PC-3 (cell line): Measurements from ENCODE around the gene RGL3. TPM values are rescaled to one million over a fixed set of nuclear protein-coding genes. Genes with fewer than 3 reads are reported as not detected.

Experiments
- ATAC-seq: fragments of 200-7000 bp; cut with Tn5 transposase; 2 replicates; pipeline ENCODE4 v1.9.1; 2020; ENCODE audit warnings: mild to moderate bottlenecking, moderate library complexity
- BruUV-seq: library from RNA; stranded (reverse); fragments of 400-500 nt; replicated peaks from 2 replicates; lab custom pipeline; 2021; lab: Mats Ljungman, UMichigan
- CTCF ChIA-PET: fragments of 300-600 bp; sonication (Branson Sonifier 250); formaldehyde crosslinking; loops from one replicate; lab custom pipeline; 2022; ENCODE audit warnings: antibody characterized with exemption; lab: Charles Lee
- POLR2A ChIA-PET: fragments of 300-600 bp; sonication (Branson Sonifier 250); formaldehyde crosslinking; loops from one replicate; lab custom pipeline; 2022; ENCODE audit warnings: antibody characterized with exemption; ENCODE audit not compliant: unreplicated experiment; lab: Charles Lee
- DNase-seq: peaks from one replicate; pipeline ENCODE4 v3.0.0-alpha.2; 2015
- H2AFZ ChIP-seq: fragments of 300-600 bp; sonication (generic); 2 replicates; pipeline ENCODE4 v1.6.0; 2016; ENCODE audit warnings: antibody characterized with exemption, low read length
- H3F3A ChIP-seq: fragments of 300-600 bp; sonication (generic); one replicate; pipeline ENCODE4 v1.6.0; 2017; ENCODE audit warnings: antibody characterized with exemption, low read length, control low read depth, mild to moderate bottlenecking; ENCODE audit not compliant: unreplicated experiment
- H3K27ac ChIP-seq: fragments of 300-600 bp; sonication (generic); 2 replicates; pipeline ENCODE4 v1.5.1; 2016; ENCODE audit warnings: mild to moderate bottlenecking, low read length
- H3K27me3 ChIP-seq: fragments of 300-600 bp; sonication (generic); 2 replicates; pipeline ENCODE4 v1.6.1; 2016; ENCODE audit warnings: low read length, mixed read lengths
- H3K36me3 ChIP-seq: fragments of 300-600 bp; sonication (generic); 2 replicates; pipeline ENCODE4 v1.6.1; 2016; ENCODE audit warnings: low read depth, mixed run types, low read length, mixed read lengths
- H3K4me1 ChIP-seq: fragments of 300-600 bp; sonication (generic); 2 replicates; pipeline ENCODE4 v1.5.1; 2016; ENCODE audit warnings: low read length; ENCODE audit not compliant: insufficient read depth
- H3K4me2 ChIP-seq: fragments of 300-600 bp; sonication (generic); 2 replicates; pipeline ENCODE4 v1.6.0; 2016; ENCODE audit warnings: low read length
- H3K4me3 ChIP-seq: fragments of 300-600 bp; sonication (generic); 2 replicates; pipeline ENCODE4 v1.5.1; 2016; ENCODE audit warnings: mild to moderate bottlenecking, low read length, mixed read lengths
- H3K79me2 ChIP-seq: fragments of 300-600 bp; sonication (generic); 2 replicates; pipeline ENCODE4 v1.6.1; 2017; ENCODE audit warnings: low read length, mixed read lengths
- H3K9ac ChIP-seq: fragments of 300-600 bp; sonication (generic); 2 replicates; pipeline ENCODE4 v1.6.0; 2016; ENCODE audit warnings: mild to moderate bottlenecking, low read length
- H3K9me2 ChIP-seq: fragments of 300-600 bp; sonication (generic); replicated peaks from 2 replicates; pipeline ENCODE4 v1.6.1; 2016; ENCODE audit warnings: mixed run types, low read length, mixed read lengths
- H3K9me3 ChIP-seq: fragments of 300-600 bp; sonication (generic); 2 replicates; pipeline ENCODE4 v1.6.1; 2016; ENCODE audit warnings: low read length, mixed read lengths
- H4K20me1 ChIP-seq: fragments of 300-600 bp; sonication (generic); 2 replicates; pipeline ENCODE4 v1.6.1; 2016; ENCODE audit warnings: low read length, mixed read lengths
- EZH2 ChIP-seq: fragments of 300-600 bp; sonication (generic); IDR thresholded peaks from one replicate; pipeline ENCODE4 v1.6.1; 2017; ENCODE audit warnings: antibody characterized with exemption, mild to moderate bottlenecking, low read length; ENCODE audit not compliant: unreplicated experiment
- EZH2phosphoT487 ChIP-seq: fragments of 300-600 bp; sonication (generic); IDR thresholded peaks from 2 replicates; pipeline ENCODE4 v1.6.1; 2018; ENCODE audit warnings: mild to moderate bottlenecking, antibody characterized with exemption, low read length, borderline replicate concordance
- intact Hi-C: fragments of 100-400 bp; cut with micrococcal nuclease; formaldehyde crosslinking; loops from 2 replicates; pipeline ENCODE4 v1.9.0; 2023
- total RNA-seq: library from RNA; depleted of rRNA; stranded (reverse); fragments of >200 nt; gene quantifications from 2 replicates; pipeline ENCODE4 v1.2.3, GENCODE V29; 2014
- TF ChIP-seq, protein P1 (sequence below): fragments of 300-600 bp; sonication (generic); conservative IDR thresholded peaks from 2 replicates; pipeline ENCODE4 v1.5.1; 2017; ENCODE audit warnings: antibody characterized with exemption, low read depth, mild to moderate bottlenecking, low read length

Gene RGL3
- total RNA-seq, 1 experiment from 2014 or later = 23.5 TPM

DNA sequence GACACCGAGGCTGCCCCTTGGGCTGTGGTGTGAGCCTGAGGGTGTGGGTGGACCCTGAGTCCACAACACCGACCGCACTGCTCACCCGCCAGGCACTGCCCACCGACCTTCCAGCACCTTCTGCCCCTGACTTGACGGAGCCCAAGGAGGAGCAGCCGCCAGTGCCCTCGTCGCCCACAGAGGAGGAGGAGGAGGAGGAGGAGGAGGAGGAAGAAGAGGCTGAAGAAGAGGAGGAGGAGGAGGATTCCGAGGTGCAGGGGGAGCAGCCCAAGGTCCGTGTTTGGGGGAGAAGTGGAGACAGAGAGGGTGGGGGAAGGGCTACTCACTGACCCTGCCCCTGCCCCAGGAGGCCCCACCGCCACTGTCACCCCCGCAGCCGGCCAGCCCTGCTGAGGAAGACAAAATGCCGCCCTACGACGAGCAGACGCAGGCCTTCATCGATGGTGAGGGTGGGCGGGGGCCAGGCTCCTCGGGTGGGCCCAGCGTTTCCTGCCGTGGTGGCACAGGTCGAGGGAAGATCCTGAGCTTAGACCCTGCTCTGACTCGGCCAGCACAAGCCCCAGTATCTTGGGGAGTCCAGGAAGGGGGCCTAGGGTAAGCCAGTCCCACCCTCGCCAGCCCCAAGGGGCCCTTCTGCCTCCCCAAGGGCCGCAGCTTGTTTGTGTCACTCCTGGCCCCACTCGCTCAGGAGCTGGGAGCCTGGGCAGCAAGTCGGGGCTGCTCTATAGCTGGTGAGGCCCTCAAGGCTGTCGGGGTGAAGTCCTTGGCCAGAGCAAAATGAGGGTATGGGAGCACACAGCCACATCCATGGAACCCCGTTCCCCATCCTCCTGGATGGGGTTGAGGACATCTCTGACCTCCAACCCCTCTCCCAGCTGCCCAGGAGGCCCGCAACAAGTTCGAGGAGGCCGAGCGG, 28.5 kb upstream of the RGL3 start:
- POLR2A ChIA-PET = no interaction called here
- CTCF ChIA-PET = interaction anchor here (0.6 kb wide), 1 partner anchor 56 kb away, joined by 3 read pairs; no protein-coding TSS in a partner anchor

DNA sequence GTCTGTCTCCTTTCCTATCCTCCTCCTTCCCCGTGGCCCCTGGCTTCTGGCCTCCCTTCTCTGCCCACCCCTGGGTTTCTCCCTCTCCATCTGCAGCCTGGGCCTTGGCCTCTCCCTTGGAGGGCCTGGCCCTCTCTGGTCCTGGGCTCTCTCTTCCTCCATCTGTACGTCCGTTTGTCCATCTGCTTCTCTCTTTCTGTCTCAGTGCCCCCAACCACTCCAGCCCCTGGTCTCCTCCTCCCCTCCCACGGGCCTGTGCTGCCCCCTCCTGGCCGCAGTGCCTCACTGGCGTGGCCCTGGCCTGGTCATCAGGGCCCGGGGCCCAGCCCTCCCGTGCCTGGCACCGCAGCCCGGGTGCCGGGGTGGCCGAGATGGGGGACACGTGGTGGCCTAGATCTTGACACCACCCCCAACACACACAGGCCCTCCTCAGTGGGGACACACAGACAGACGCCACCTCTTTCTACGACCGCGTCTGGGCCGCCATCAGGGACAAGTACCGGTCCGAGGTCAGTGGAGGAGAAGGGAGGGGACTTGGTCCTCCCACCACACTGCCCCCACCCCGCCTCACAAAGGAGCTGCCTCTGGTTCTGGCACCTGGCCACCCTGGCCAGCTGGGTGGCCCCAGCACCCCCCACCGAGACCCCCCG, 27.7 kb upstream of the RGL3 start:
- Histone ChIP-seq H3K9ac (no peak overlapping the region), H3K36me3 (peaks cover 50% of the 10 kb centered on the region), H3K4me3 (no peak overlapping the region), H3K9me3 (no peaks in the 10 kb centered on the region), H2AFZ (no peak overlapping the region), H3K9me2 (no peaks in the 10 kb centered on the region), H3F3A (no peaks in the 10 kb centered on the region), H3K27me3 (no peaks in the 10 kb centered on the region), H3K4me2 (no peak overlapping the region), H4K20me1 (no peaks in the 10 kb centered on the region), H3K79me2 (peaks cover 5% of the 10 kb centered on the region; the same call in 1 of the 2 replicates), H3K4me1 (no peaks in the 10 kb centered on the region), H3K27ac (no peak overlapping the region)
- intact Hi-C loops = no loop called here
- BruUV-seq = no TSS peak
- ChIA-PET CTCF (no interaction called here), POLR2A (no interaction called here)
- DNase-seq (peak; percentile 57), ATAC-seq (peak; percentile 80)
- no peak for TF ChIP-seq EZH2
- TF ChIP-seq, protein P1, sequence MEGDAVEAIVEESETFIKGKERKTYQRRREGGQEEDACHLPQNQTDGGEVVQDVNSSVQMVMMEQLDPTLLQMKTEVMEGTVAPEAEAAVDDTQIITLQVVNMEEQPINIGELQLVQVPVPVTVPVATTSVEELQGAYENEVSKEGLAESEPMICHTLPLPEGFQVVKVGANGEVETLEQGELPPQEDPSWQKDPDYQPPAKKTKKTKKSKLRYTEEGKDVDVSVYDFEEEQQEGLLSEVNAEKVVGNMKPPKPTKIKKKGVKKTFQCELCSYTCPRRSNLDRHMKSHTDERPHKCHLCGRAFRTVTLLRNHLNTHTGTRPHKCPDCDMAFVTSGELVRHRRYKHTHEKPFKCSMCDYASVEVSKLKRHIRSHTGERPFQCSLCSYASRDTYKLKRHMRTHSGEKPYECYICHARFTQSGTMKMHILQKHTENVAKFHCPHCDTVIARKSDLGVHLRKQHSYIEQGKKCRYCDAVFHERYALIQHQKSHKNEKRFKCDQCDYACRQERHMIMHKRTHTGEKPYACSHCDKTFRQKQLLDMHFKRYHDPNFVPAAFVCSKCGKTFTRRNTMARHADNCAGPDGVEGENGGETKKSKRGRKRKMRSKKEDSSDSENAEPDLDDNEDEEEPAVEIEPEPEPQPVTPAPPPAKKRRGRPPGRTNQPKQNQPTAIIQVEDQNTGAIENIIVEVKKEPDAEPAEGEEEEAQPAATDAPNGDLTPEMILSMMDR = peak; percentile 96

More for the DNA sequence above, 28.5 kb upstream of the RGL3 start:
- H3K9me2 ChIP-seq = no peaks in the 10 kb centered on the region
- H3K27me3 ChIP-seq = no peaks in the 10 kb centered on the region
- ATAC-seq (no peak), DNase-seq (no peak)
- no peak overlapping the region for H3K27ac ChIP-seq
- no peaks in the 10 kb centered on the region for H4K20me1 ChIP-seq
- H3K4me1 ChIP-seq = no peaks in the 10 kb centered on the region
- TF ChIP-seq EZH2 = no peak
- TF ChIP-seq EZH2phosphoT487 = no peak
- TF ChIP-seq, protein P1 = no peak
- intact Hi-C loops = no loop called here
- H2AFZ ChIP-seq = no peak overlapping the region
- no peak overlapping the region for H3K4me2 ChIP-seq
- BruUV-seq = no TSS peak
- H3K36me3 ChIP-seq = peaks cover 46% of the 10 kb centered on the region
- H3K79me2 ChIP-seq = no peaks in the 10 kb centered on the region
- H3F3A ChIP-seq = no peaks in the 10 kb centered on the region
- no peak overlapping the region for H3K9ac ChIP-seq
- H3K9me3 ChIP-seq = no peaks in the 10 kb centered on the region
- no peak overlapping the region for H3K4me3 ChIP-seq
